Nucleus accumbens (tissue), 56 donors: ENCODE results near the gene ZBED3.

Experiments used
- DNase-seq, 56 donors: peaks; one replicate each; lab custom pipeline; 2025; lab: John Stamatoyannopoulos, UW

Gene ZBED3

DNA sequence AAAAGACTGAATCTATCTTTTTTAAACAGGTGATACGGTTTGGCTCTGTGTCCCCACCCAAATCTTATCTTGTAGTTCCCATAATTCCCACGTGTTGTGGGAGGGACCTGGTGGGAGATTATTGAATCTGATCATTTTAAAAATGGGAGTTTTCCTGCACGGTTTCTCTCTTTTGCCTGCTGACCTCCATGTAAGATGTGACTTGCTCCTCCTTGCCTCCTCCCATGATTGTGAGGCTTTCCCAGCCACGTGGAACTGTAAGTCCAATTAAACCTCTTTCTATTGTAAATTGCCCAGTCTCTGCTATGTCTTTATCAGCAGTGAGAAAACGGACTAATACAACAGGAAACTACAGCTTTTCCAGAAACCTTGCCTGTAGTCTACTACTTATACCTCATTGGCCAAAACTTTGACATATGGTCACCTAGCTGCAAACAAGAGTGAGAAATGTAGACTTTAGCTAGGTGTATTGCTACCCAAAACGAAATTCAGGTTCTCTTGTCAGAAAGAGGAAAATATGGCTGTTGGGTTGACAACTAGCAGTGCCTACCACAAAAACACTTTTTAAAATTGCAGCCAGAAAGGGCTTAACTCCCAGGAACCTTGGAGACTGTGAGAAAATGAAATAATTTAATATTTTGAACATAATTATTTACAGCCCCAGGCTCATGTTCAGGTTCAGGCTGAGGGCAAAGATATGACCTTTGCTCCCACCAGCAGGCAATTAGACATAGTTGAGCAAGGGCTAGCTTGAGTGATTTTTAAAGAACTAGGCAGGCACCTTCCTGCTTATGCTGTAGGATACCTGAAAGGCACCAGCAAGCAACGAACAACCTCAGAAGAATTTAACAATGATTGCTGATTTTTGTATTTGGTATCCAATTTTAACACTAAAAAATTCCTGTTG, 64.3 kb downstream of the ZBED3 start:
- DNase-seq, result no peak
